ENCODE measurements around the gene ADGRV1. TPM values are rescaled to one million over a fixed set of nuclear protein-coding genes. Genes with fewer than 3 reads are reported as not detected.
A peak's percentile ranks its signal among the peaks of the same experiment; 100 is the strongest.

The ADGRV1 gene
- total and polyA plus RNA-seq, 12 donors: 0.03 to 1.4 (median 0.44) TPM; not detected in 6

GRCh38 chr5:90519081-90519480, 39.5 kb upstream of the ADGRV1 start:
- 93 to 94% methylated on average over 7 of the region's 7 CpGs for WGBS, 2 donors
- DNase-seq (no peak), ATAC-seq (no peak)
- intact Hi-C loops (cut with DNase I): no loop called here
- Histone ChIP-seq H3K9me3 (no peaks in the 10 kb centered on the region), H3K27ac (no peak overlapping the region), H3K4me1 (no peaks in the 10 kb centered on the region), H3K36me3 (peaks cover 0 to 92% (median 11%) of the 10 kb centered on the region in 9 donors), H3K4me3 (no peak overlapping the region), H3K27me3 (no peaks in the 10 kb centered on the region)
- TF ChIP-seq CTCF (IDR thresholded peaks at IDR 0.05): no peak

- TF ChIP-seq CTCF (IDR thresholded peaks at IDR 0.05): no peak
- intact Hi-C loops (cut with DNase I): loop anchor here in 7 of 10 donors (2.0 to 10.0 kb wide), 5 partner anchors 51 to 120 kb away; partner anchors contain the start of genes MBLAC2 (in 5 of the 7), POLR3G (in 5 of the 7) and CETN3 (in 1 of the 7)
These were observed 29.9 kb upstream of the ADGRV1 start for GRCh38 chr5:90528601-90529193.

GRCh38 chr5:90529194-90529938, 29.2 kb upstream of the ADGRV1 start, which contains the start of gene LYSMD3:
LYSMD3 (minus strand) TSS chr5:90529584; CDS start chr5:90525289, 4,295 bp downstream.
- intact Hi-C loops (cut with DNase I): loop anchor here in 7 of 10 donors (2.0 to 10.0 kb wide), 5 partner anchors 52 to 121 kb away; partner anchors contain the start of genes MBLAC2 (in 5 of the 7), POLR3G (in 5 of the 7) and CETN3 (in 1 of the 7)
- 0 to 1% methylated on average over 61 to 64 of the region's 64 CpGs for WGBS, 2 donors
- ATAC-seq (peak; percentile 99 to 100 (median 100)), DNase-seq (peak; percentile 98 to 99)
- no peak for TF ChIP-seq CTCF (IDR thresholded peaks at IDR 0.05)
- Histone ChIP-seq H3K9me3 (no peaks in the 10 kb centered on the region), H3K4me3 (peak within 1 kb of the TSS; percentile 81 to 96 (median 90)), H3K4me1 (peaks cover 0 to 43% (median 32%) of the 10 kb centered on the region in 9 donors), H3K27me3 (peaks cover 0 to 18% (median 7%) of the 10 kb centered on the region in 7 donors), H3K36me3 (peaks cover 0 to 26% (median 5%) of the 10 kb centered on the region in 9 donors), H3K27ac (peak within 1 kb of the TSS; percentile 87 to 98 (median 96))

More at GRCh38 chr5:90528601-90529193, 29.9 kb upstream of the ADGRV1 start:
- no peak for DNase-seq
- Histone ChIP-seq H3K4me3 (peak overlapping the region; percentile 81 to 96 (median 90)), H3K9me3 (no peaks in the 10 kb centered on the region), H3K27me3 (peaks cover 0 to 11% (median under 1%) of the 10 kb centered on the region in 7 donors), H3K36me3 (peaks cover 0 to 32% (median 7%) of the 10 kb centered on the region in 9 donors), H3K27ac (peak overlapping the region; percentile 87 to 98 (median 96)), H3K4me1 (peaks cover 0 to 43% (median 32%) of the 10 kb centered on the region in 9 donors)
- 2 to 3% methylated on average over 18 of the region's 18 CpGs for WGBS, 2 donors
- ATAC-seq: peak in 3 of 8 donors; percentile 0 to 7 (median 3)

Data from heart right ventricle (tissue), 16 donors.